Effector CD8-positive, alpha-beta T cell (primary cell): Measurements from ENCODE around the gene SUPT4H1.

ENCODE experiments used
- DNase-seq: peaks from one replicate; lab custom pipeline; 2025; lab: John Stamatoyannopoulos, UW

SUPT4H1 gene

GRCh38 chr17:58339755-58340404, 12.1 kb downstream of the SUPT4H1 start:
- DNase-seq: no peak

GRCh38 chr17:58338841-58339754, 12.9 kb downstream of the SUPT4H1 start:
- DNase-seq: peak; percentile 12

- no peak for DNase-seq
Measured at GRCh38 chr17:58338454-58338840, 13.6 kb downstream of the SUPT4H1 start.

GRCh38 chr17:58337600-58338453, 14.2 kb downstream of the SUPT4H1 start:
- DNase-seq: peak; percentile 72

- DNase-seq: peak; percentile 11
Measured at GRCh38 chr17:58337210-58337599, 14.8 kb downstream of the SUPT4H1 start.

GRCh38 chr17:58336456-58337209, 15.4 kb downstream of the SUPT4H1 start:
- no peak for DNase-seq

GRCh38 chr17:58335779-58336455, 16.1 kb downstream of the SUPT4H1 start:
- peak; percentile 27 for DNase-seq

GRCh38 chr17:58335061-58335731, 16.8 kb downstream of the SUPT4H1 start:
- no peak for DNase-seq

GRCh38 chr17:58334661-58335060, 17.3 kb downstream of the SUPT4H1 start:
- DNase-seq: no peak

GRCh38 chr17:58334256-58334655, 17.7 kb downstream of the SUPT4H1 start:
- no peak for DNase-seq

GRCh38 chr17:58333736-58334207, 18.2 kb downstream of the SUPT4H1 start:
- no peak for DNase-seq

GRCh38 chr17:58332778-58333735, 18.9 kb downstream of the SUPT4H1 start:
- peak; percentile 9 for DNase-seq

- peak; percentile 73 for DNase-seq
Measured at GRCh38 chr17:58331815-58332777, 19.9 kb downstream of the SUPT4H1 start.

- DNase-seq: peak; percentile 43
Measured at GRCh38 chr17:58330997-58331814, 20.8 kb downstream of the SUPT4H1 start.

- no peak for DNase-seq
Measured at GRCh38 chr17:58330538-58330996, 21.4 kb downstream of the SUPT4H1 start.

- DNase-seq: no peak
Measured at GRCh38 chr17:58329810-58330537, 22.0 kb downstream of the SUPT4H1 start.
